Measurements from ENCODE around the gene ATAD1. TPM values are rescaled to one million over a fixed set of nuclear protein-coding genes. Genes with fewer than 3 reads are reported as not detected.
A peak's percentile ranks its signal among the peaks of the same experiment; 100 is the strongest.

The ATAD1 gene
- total and polyA plus RNA-seq, 8 donors: 3.6 to 23.4 (median 16.0) TPM

- intact Hi-C loops (cut with DNase I): no loop called here
- Histone ChIP-seq H3K36me3 (no peaks in the 10 kb centered on the region), H3K9me3 (no peaks in the 10 kb centered on the region), H3K4me3 (no peak overlapping the region), H3K27ac (no peak overlapping the region), H3K4me1 (no peaks in the 10 kb centered on the region), H3K27me3 (no peaks in the 10 kb centered on the region)
- WGBS, 2 donors: 94 to 97% methylated on average over 6 of the region's 6 CpGs
- DNase-seq (no peak), ATAC-seq (no peak), FAIRE-seq (no peak)
- TF ChIP-seq CTCF (IDR thresholded peaks at IDR 0.05): no peak
These were observed 41.7 kb downstream of the ATAD1 start for GRCh38 chr10:87776328-87776727.

- TF ChIP-seq CTCF (IDR thresholded peaks at IDR 0.05): no peak
- no peaks in the 10 kb centered on the region for H3K9me3 ChIP-seq
- 68% methylated on average over 4 of the region's 4 CpGs for WGBS, 2 donors
- no peaks in the 10 kb centered on the region for H3K27me3 ChIP-seq
- H3K4me3 ChIP-seq: no peak overlapping the region
- FAIRE-seq (no peak), ATAC-seq (no peak), DNase-seq (no peak)
- H3K36me3 ChIP-seq: no peaks in the 10 kb centered on the region
- intact Hi-C loops (cut with DNase I): no loop called here
- no peak overlapping the region for H3K27ac ChIP-seq
- no peaks in the 10 kb centered on the region for H3K4me1 ChIP-seq
These were observed 42.3 kb downstream of the ATAD1 start for GRCh38 chr10:87775766-87776165.

GRCh38 chr10:87771871-87772500 is 46.0 kb downstream of the ATAD1 start:
- 72 to 86% methylated on average over 2 of the region's 2 CpGs for WGBS, 2 donors
- Histone ChIP-seq H3K9me3 (no peaks in the 10 kb centered on the region), H3K27me3 (no peaks in the 10 kb centered on the region), H3K27ac (no peak overlapping the region), H3K36me3 (no peaks in the 10 kb centered on the region), H3K4me1 (no peaks in the 10 kb centered on the region), H3K4me3 (no peak overlapping the region)
- intact Hi-C loops (cut with DNase I): no loop called here
- peak in 3 of 4 donors; percentile 75 to 79 (median 77) for ATAC-seq
- DNase-seq: no peak
- peak; percentile 97 for FAIRE-seq
- TF ChIP-seq CTCF (IDR thresholded peaks at IDR 0.05): peak in 3 of 4 donors; percentile 27 to 35 (median 35)

- DNase-seq (no peak), ATAC-seq (no peak), FAIRE-seq (no peak)
- no peak overlapping the region for H3K4me3 ChIP-seq
- intact Hi-C loops (cut with DNase I): no loop called here
- H3K27ac ChIP-seq: no peak overlapping the region
- H3K4me1 ChIP-seq: no peaks in the 10 kb centered on the region
- H3K27me3 ChIP-seq: no peaks in the 10 kb centered on the region
- WGBS, 2 donors: 96 to 98% methylated on average over 5 of the region's 5 CpGs
- no peaks in the 10 kb centered on the region for H3K36me3 ChIP-seq
- no peak for TF ChIP-seq CTCF (IDR thresholded peaks at IDR 0.05)
- H3K9me3 ChIP-seq: no peaks in the 10 kb centered on the region
These were observed 50.8 kb downstream of the ATAD1 start for GRCh38 chr10:87767253-87767652.

- ATAC-seq (no peak), FAIRE-seq (no peak), DNase-seq (no peak)
- Histone ChIP-seq H3K27me3 (no peaks in the 10 kb centered on the region), H3K27ac (no peak overlapping the region), H3K36me3 (no peaks in the 10 kb centered on the region), H3K9me3 (no peaks in the 10 kb centered on the region), H3K4me3 (no peak overlapping the region), H3K4me1 (peaks cover 0 to 6% (median 0%) of the 10 kb centered on the region in 3 donors)
- TF ChIP-seq CTCF (IDR thresholded peaks at IDR 0.05): no peak
- 83 to 93% methylated on average over 5 of the region's 5 CpGs for WGBS, 2 donors
- intact Hi-C loops (cut with DNase I): no loop called here
These were observed 52.2 kb downstream of the ATAD1 start for GRCh38 chr10:87765666-87766376.
